ENCODE results near the gene GSTA3. TPM values are rescaled to one million over a fixed set of nuclear protein-coding genes. Genes with fewer than 3 reads are reported as not detected.
A peak's percentile ranks its signal among the peaks of the same experiment; 100 is the strongest.
"Not testable (repeated sequence)": the region's sequence is repeated elsewhere in the genome, so short reads cannot be mapped to it uniquely, and the experiment has no call there.

GSTA3 gene
- total RNA-seq, 1 donor from 2014 or later: not detected

GRCh38 chr6:52914516-52914915, 5.0 kb upstream of the GSTA3 start:
- DNase-seq (ENCODE audit: low read depth in 2 of 2): no peak

GRCh38 chr6:52910091-52910490, 593 bp upstream of the GSTA3 start:
- DNase-seq (ENCODE audit: low read depth in 2 of 2): no peak

- no peak for DNase-seq (ENCODE audit: low read depth in 2 of 2)
Measured at GRCh38 chr6:52909131-52909530, 367 bp downstream of the GSTA3 start.

GRCh38 chr6:52908526-52908925, 972 bp downstream of the GSTA3 start:
- no peak for DNase-seq (ENCODE audit: low read depth in 2 of 2)

GRCh38 chr6:52904562-52905279, 4.8 kb downstream of the GSTA3 start:
- peak in 1 of 2 donors; percentile 3 for DNase-seq (ENCODE audit: low read depth in 2 of 2)

GRCh38 chr6:52900536-52900935, 9.0 kb downstream of the GSTA3 start:
- DNase-seq (ENCODE audit: low read depth in 2 of 2): no peak

- DNase-seq (ENCODE audit: low read depth in 2 of 2): not testable (repeated sequence)
Measured at GRCh38 chr6:52895790-52896189, 13.7 kb downstream of the GSTA3 start.

GRCh38 chr6:52894285-52894684, 15.2 kb downstream of the GSTA3 start:
- no peak for DNase-seq (ENCODE audit: low read depth in 2 of 2)

- no peak for DNase-seq (ENCODE audit: low read depth in 2 of 2)
Measured at GRCh38 chr6:52893803-52894202, 15.7 kb downstream of the GSTA3 start.

GRCh38 chr6:52893221-52893620, 16.3 kb downstream of the GSTA3 start:
- no peak for DNase-seq (ENCODE audit: low read depth in 2 of 2)

- no peak for DNase-seq (ENCODE audit: low read depth in 2 of 2)
Measured at GRCh38 chr6:52890018-52890417, 19.5 kb downstream of the GSTA3 start.

GRCh38 chr6:52887910-52888524, 21.5 kb downstream of the GSTA3 start:
- no peak for DNase-seq (ENCODE audit: low read depth in 2 of 2)

- DNase-seq (ENCODE audit: low read depth in 2 of 2): peak; percentile 11 to 61
Measured at GRCh38 chr6:52881996-52882841, 27.3 kb downstream of the GSTA3 start.

GRCh38 chr6:52881662-52881995, 27.9 kb downstream of the GSTA3 start:
- no peak for DNase-seq (ENCODE audit: low read depth in 2 of 2)

GRCh38 chr6:52877786-52878185, 31.7 kb downstream of the GSTA3 start:
- no peak for DNase-seq (ENCODE audit: low read depth in 2 of 2)

- DNase-seq (ENCODE audit: low read depth in 2 of 2): no peak
Measured at GRCh38 chr6:52877168-52877567, 32.3 kb downstream of the GSTA3 start.

- DNase-seq (ENCODE audit: low read depth in 2 of 2): no peak
Measured at GRCh38 chr6:52876056-52876787, 33.3 kb downstream of the GSTA3 start.

GRCh38 chr6:52872031-52872430, 37.5 kb downstream of the GSTA3 start:
- DNase-seq (ENCODE audit: low read depth in 2 of 2): no peak

GRCh38 chr6:52871621-52872020, 37.9 kb downstream of the GSTA3 start:
- no peak for DNase-seq (ENCODE audit: low read depth in 2 of 2)

GRCh38 chr6:52870335-52871091, 39.0 kb downstream of the GSTA3 start:
- DNase-seq (ENCODE audit: low read depth in 2 of 2): not testable (repeated sequence)

- DNase-seq (ENCODE audit: low read depth in 2 of 2): not testable (repeated sequence)
Measured at GRCh38 chr6:52868899-52869298, 40.6 kb downstream of the GSTA3 start.
